ENCODE results near the gene BTK.
A peak's percentile ranks its signal among the peaks of the same experiment; 100 is the strongest.

Gene BTK

DNA sequence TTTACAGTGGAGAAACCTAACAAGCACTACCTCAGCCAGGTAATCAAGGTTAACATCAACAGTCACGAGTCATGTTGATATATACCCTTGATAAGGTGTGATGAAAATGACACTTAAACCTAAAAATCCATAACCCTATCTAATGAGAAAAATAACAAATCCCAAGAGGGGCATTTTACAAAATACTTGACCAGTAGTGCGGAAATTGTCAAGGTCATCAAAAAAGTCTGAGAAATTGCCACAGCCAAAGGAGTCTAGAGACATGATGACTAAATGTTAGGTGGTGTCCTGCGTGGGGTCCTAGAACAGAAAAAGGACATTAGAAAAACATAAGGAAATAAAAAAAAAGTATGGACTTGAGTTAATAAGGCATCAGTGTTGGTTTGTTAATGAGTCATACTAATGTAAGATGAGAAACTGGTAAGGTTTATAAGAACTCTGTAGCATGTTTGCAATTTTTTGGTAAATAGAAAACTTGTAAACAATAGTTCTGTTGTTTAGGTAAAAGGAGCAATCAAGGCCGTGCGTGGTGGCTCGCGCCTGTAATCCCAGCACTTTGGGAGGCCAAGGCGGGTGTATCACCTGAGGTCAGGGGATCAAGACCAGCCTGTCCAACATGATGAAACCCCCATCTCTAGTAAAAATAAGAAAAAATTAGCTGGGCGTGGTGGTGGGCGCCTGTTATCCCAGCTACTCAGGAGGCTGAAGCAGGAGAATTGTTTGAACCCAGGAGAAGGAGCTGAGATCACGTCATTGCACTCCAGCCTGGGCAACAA lies 7.7 kb upstream of the BTK start:
- no peak for DNase-seq

DNA sequence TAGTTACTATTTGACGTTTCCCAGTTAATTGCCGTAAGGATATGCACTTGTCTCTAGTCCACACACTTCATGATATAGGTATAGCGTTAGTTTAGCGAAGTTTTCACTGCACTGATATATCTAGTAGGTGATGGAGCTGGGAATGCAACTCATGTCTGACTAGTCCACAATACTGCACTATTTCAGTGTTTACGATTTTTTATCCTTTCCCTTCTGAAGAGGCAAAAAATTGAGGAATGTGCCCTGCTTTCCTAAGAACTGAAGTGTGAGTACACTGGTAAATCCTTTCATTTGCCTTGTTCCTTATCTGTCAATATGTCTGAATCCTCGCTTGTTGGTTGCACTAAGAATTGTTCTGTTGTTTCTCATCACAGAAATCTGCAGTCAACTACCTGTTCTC lies 5.8 kb upstream of the BTK start:
- DNase-seq, result no peak

DNA sequence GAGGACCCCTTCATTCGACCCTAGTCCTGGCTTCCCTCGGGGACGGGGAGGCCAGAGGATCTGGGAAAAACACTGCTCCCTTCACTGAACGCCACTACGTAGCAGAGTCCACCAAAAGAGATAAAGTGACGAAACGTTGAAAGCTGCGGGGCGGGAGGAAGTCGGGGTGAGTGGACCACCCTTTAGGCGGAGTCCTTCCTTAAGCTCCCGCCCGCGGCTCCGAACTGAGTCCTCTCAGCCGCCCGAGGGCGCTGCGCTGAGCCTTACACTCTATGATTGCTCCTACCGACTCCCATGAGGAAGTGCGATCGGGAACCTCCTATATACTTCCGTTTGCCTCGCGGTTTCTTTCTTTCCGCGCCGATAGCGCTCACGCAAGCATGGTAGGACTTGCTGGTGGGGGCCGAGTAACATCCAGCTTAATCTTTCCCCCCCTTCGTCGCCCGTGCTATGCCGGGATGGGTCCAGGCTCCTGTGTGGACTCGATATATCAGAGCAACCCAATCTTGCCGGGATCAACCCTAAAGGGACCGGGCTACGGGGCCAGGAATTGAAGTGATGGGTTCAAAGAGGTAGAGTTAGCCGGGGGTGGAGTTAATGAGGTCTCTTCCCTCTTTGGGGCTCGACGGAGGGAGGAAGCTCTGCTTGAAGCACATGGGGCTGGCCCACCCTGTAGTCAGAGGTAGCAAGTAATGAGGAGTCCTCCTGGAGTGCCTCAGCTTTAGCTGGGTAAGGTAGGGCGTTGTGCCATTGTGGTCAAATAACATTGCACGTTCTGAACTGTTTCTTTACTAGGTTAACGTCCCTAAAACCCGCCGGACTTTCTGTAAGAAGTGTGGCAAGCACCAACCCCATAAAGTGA lies 4.9 kb upstream of the BTK start, which contains the start of gene RPL36A:
RPL36A (plus strand) TSS at position 348 of the 862 bp plus-strand sequence; CDS start at position 381, 33 bp downstream.
- DNase-seq, result peak; percentile 83

DNA sequence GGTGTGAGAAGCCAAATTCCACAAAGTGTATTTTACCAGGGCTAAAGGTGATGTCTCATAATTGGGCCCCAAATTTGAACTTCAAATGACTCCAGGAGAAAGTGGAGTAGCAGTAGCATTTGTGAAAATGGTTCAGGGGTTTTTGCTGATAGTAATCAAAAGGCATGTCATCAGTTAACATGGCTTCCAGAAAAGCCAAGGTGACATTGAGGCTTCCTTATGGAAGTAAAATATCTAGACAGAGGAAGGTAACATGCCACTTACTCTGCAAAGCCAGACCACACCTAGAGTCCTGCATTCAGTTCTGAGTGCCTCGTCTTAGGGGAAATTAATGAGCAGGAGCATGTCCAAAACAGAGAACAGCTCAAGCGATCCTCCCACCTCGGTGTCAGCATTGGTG lies 2.6 kb upstream of the BTK start:
- no peak for DNase-seq

DNA sequence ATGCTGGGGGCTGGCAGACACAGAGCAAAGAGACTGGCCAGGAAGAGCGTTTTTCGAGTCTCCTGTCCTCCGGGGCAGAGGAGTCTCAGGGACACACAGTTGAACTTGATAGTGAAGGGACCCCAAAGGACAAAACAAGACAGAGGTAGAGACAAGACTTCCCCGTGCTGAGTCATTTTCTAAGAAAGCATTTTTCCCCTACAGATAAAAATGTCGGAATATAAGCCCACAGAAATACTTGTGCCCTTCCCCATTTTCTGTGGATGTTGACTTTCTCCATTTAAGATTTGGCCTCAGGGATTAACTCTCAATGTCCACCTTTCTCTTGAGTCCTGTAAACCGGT lies 523 bp upstream of the BTK start:
- DNase-seq, result no peak

DNA sequence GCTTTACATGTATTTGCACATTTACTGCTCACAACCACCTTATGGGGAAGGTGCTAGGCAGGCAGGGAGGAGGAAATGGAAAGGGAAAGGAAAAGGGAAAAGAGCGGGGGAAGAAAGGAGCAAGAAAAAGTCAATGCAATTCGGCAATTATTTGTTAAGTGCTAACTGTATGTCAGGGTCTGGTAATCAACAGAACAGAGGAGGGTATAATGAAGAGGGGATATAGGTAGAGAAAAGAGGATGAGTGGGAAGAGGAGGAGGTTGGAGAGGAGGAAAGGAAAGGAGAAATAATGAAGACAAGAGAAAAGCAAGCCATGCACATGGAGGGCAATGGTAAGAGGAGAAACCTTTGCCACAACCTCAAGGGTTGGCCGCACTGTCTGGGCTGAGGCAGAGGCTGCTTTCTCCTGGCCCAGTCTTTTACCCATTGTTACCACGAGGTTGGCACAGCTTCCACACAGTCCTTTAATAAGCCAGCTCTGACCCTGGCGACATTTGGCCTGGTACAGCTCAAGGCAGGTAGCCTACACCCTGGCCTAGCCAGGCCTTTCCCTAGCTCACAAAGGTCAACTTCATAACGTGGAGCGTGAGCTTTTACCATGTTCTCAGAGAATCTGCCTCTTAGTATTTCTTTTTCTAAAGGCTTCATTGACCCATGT lies 836 bp downstream of the BTK start:
- no peak for DNase-seq

DNA sequence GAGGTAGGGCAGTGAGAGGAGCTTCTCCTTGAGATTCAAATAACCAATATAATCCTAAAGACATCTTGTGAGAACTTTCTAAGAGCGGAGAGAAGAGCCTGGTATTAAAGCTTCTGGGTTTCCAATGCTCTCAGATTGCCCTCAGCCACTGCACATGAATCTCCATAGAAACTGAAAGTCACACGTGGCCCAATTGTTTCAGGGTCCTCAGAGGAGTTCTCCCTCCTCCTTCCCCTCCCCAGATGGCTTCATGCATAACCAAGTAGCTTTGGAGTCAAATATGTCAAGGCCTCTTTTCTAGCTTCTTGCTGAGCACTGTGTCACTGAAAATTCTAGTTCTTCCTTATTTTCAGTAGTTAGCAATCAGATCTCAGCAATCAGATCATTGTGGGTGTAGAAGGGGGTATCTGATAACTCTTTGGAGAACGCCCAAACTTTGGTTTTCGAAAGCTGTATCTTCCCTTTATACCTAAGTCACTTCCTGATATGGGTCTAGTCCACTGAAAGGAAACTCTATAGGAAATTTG lies 2.2 kb downstream of the BTK start:
- no peak for DNase-seq

DNA sequence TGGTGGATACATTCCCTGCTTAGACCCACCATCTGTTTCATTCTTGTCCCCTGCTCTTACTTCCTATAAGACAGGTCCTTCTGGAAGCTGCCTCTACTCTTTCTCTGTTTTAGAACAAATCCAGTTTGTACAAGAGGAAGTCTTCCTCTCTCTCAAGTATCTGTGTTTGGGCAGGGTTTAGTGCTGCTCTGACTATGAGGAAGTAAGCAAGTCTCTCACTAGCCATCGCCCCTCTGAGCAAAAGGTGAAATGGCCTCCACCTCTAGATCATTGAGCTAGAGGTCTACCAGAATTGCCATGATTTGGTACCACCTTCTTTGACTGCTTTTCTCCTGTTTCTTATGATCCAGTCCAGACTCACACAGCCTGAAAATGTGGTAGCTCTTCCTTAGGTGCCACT lies 8.4 kb downstream of the BTK start:
- no peak for DNase-seq

DNA sequence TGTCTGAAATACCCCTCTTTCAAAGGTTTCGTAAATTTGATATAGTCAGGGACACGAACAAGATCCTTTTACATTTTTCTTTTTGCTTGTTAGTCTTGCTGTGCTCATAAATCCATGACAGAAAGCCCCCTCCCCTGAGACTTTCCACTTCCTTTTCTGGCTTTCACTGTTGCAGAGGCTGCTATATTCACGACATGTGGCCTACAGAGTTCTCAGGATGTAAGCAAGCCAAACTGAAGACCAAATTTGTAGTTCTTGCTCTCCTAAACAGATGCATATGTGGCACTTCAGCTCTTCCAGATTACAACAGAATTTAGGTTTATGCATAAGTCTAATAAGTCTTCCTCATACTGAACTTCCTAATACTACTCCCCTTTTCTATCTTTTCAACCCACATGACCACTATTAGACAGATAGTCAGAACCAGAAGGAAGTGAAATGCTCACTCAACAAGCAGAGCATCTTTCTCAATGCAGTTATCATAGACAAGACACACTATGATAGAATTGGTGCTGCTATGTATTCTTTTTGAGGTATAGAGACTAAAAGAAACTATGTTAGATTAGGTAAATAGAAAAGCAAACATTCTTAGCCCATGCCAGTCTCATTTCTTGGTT lies 15.0 kb downstream of the BTK start:
- no peak for DNase-seq

DNA sequence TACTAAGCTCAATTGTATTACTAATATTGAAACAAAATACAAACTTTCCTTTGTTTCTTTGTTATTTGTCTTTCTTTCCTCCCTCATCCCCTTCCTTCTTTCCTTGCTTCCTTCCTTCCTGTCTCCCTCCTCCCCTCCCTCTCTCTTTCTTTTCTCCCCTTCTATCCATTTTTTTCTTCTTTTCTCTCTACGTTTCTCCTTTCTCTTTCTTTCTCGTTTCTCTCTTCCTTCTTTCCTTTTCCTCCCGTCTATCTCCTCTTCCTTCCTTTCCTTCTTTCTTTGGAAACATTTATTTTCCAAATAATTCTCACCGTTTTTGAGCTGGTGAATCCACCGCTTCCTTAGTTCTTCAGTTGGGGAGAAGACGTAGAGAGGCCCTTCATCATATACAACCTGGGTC lies 16.3 kb downstream of the BTK start:
- DNase-seq, result no peak

DNA sequence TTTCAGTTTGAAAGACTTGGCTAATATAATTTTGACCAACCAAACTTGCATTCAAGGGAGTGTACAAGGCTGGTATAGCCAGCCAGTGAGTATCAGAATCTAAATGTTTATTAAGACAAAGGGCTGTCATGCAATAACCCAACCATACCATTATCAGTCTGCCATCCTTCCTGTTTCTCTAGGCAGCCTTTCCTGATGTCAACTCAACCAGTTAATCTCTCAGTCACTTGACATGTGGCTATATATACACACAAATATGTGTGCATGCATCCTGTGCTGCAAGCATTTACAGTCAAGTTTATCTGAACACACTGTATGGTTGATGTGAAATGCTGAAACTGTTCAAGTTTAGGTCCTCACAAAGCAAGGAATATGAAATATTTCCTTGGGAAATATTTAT lies 17.2 kb downstream of the BTK start:
- DNase-seq, result no peak

DNA sequence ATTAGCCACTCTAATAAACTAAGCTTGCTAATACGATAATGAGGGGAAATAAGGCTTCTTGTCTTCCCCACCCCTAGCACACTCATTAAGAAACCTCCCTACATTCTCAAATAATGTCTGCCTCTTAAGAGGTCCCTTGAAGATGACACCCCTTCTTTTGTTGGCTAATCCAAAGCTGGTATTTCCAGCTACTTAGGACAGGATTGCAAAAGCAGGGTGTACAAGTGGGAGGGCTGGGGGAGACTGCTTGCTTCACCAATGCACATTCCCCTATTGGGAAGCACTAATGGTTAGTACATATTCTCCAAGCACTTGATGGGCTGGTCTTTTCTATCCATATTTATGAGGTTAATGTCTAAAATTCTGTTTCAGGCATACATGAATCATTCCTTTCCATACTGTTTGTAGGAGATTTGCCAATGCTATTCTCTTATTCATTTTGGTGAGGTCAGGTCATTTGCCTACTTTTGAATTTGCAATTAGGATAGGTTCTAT lies 20.6 kb downstream of the BTK start:
- DNase-seq, result no peak

DNA sequence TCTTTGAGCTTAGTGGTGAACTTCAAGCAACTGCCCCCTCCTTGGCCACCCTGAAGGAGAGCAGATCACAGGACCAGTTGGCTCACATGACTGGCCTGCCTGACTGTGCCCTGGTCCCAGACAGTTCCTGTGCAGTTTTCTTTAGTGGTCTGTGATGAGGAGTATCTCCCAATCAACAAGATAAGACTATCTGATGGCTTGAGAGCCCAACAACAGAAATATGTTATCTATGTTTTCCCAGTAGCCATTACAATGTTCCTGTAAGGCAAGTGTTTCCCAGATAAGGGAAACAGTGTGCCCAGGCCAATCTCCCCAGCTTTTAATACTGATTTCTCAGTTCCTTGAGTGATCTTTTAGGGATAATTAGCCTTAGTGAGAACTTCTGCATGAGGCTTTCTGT lies 23.2 kb downstream of the BTK start:
- no peak for DNase-seq

DNA sequence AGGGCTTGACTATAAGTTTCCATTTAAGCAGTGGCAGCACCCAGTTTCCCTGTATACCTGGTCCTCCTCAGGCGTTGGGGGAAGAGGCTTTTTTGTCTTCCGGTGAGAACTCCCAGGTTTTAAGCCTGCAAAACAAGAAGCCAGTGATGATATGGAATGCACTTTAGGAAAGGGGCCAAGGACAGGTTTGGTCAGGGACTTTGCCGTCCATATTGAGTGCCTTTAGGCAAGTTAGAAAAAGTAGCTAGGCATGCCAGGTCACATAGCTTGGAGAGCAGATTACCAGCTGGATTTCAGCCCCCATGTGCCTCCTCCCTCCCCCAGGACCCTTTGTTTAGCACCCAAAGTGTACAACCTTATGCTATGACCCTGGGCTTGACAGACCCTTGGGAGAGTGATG lies 23.9 kb downstream of the BTK start:
- DNase-seq, result no peak

DNA sequence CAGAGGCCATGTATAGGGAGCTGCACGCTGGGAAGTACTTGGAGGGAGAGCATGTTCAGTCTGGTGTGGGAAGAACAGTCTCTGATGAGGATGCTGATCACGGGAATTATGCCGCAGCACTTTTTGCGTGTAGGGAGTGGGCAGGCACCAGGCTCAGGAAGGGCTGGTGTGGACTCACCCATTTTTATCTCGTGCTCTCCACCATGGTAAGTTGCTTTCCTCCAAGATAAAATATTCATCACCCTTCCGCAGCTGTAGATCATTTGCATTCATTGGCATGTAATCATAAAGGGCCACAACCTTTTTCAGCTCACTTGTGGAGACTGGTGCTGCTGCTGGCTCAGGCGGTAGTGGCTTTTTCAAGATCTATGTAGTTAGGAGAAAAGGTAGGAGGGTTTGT lies 25.6 kb downstream of the BTK start:
- peak; percentile 38 for DNase-seq

DNA sequence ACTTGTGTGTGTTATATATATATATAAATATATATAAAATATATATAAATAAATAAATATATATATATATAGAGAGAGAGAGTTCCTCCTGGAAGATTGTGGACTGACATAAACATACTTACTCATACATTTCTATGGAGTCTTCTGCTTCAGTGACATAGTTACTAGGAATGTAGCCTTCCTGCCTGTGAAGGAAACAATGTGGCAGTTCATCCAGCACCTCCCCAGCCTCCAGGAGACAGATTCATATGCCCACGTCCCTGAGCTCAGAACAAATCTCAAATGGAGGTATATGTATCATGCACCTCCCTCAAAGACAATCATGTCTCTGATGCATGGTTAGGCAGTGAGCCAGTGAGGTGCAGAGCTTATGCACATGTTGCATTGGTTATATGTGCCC lies 26.0 kb downstream of the BTK start:
- no peak for DNase-seq

DNA sequence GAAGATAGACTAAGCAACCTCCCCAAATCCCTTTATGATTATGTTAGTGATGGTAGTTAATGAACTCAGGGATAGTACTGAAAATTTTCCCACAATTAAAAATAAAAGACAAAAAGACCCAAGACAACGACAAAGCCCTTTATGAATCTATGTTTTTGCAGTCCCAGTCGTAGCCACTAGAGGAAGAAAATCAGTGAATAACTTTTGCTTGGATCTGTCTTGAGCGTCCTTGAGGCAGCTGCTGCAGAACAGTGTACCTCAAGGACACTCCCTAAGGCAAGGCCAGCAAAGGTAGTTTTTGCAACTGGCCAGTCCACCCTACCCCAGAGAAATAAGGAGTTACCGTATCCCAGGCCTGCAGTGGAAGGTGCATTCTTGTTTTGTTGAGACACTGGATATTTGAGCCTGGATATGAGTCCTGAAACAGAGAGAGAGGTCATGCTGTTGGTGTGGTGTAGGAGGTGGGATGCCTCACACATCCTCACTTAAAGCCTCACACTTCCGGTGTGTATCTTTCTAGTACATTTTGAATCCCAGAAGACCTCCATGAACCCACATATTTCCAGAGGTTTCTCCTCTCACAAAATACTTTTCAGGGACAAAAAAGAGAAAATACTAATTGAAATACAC lies 28.7 kb downstream of the BTK start:
- no peak for DNase-seq

DNA sequence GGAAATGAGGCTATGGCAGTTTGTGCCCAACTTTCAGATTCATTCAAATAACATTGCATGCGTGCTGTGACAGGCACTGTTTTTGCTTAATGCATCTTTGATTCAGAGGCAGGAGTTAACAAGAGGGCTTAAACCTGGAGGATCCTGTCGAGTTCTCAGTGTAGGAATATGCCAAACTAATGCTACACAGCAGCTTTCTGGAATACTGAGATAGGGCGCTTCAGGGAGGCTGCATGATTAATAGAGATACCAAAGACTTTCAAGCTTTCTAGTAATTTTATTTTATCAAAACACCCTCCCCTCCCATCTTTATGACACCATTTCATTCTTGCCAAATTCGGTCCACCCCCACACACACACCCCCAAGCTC lies 36.8 kb downstream of the BTK start:
- DNase-seq, result no peak

DNA sequence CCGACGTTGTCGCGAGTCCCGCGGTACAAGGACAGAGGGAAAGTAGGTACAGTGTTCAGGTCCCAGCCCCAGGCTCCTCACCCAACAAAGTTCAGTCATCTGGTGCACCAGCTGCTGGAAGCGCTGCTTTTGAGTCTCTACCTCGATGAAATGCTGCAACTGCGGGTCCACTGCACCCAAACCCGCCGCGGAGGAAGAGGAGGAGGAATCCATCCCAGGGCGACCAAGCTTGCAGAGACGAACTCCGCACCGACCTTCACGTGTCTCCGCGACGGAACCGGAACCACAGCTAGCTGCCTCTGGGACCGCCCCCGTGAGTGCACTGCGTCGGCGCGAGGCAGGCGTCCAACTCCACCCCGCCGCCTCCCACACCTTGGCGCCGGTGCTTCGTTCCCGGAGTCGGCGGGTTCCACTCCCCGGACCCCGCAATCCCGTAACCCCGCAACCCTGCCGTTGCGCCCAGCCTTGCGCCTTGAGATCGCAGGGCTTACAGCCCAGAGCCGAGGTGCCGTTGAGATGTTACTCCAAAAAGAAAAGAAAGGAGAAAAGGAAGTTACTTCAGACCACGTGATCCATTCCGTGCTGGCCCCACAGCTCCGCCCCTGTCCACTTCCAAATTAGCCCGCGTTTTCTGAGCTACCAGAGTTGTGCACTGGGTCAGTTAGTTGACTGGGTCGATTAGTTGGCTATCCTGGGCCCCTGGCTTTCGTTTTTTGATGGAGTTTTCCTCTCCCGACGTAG lies 37.4 kb downstream of the BTK start, which contains the start of gene TIMM8A:
TIMM8A (minus strand) TSS at position 291 of the 741 bp plus-strand sequence; CDS start at position 213, 78 bp downstream.
- DNase-seq, result peak; percentile 73

DNA sequence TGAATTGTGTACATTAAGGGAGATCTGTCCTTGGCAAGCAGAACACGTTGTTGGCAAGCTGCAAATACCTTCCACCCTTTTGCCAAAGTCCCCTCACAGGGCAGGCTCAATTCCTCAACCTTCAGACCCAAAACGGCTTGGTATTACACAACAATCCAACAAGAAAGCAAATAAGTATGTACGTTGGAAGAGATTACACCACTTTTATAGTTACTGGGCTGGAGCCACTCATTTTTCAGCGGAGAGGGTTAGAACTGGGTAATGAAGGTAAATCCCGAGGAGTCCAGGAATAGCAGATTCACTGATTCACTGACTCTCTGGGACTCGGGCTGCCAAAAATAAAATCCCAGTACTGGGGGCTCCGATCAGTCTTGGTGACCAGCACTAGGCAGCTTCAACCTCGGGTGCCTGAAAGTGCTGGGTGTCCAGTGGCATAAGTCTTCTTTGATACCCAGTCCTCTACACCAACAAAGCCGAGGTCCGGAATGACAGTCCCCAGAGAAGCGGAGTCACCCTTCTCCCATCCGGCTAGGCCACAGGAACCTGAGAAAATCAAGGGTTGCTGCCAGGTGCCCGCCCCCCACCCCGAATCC lies 38.0 kb downstream of the BTK start:
- no peak for DNase-seq

DNA sequence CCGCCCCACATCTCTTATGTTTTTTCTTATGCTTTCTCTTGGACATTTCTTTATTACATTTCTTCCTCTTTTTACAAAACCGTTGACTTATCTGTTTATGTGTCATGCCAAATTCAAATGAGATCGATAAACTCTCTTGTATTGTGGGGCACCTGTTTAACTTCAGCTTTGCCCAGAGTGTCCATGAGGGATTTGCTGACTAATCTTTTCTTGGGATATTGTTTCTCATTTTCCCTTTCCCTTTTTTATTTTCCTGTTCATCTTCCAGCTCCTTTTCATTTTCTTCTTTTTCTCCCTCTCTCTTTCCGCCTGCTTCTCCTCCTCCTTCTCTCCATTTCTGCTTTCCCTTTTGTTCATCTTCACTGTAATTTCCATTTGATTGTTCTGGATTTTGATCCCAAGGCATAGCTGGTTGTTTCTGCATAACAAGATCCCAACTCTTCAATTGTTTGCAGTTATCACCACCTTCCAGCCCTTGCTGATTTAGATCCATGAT lies 48.2 kb downstream of the BTK start:
- no peak for DNase-seq

All from NCI-H526 treated with DMSO at 0.1 percent for 48 hours (cell line).